ENCODE data around the gene CEP19. TPM values are rescaled to one million over a fixed set of nuclear protein-coding genes. Genes with fewer than 3 reads are reported as not detected.

The CEP19 gene
- polyA plus RNA-seq, 1 donor from 2014 or later, result 43.1 TPM

DNA sequence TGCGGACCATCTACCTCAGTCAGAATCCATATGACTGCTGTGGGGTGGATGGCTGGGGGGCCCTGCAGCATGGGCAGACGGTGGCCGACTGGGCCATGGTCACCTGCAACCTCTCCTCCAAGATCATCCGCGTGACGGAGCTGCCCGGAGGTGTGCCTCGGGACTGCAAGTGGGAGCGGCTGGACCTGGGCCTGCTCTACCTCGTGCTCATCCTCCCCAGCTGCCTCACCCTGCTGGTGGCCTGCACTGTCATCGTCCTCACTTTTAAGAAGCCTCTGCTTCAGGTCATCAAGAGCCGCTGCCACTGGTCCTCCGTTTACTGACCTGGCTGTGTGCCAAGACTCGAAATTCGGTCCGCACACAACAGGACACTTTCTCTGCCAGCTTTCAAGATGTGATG lies 50.6 kb downstream of the CEP19 start:
- H4K20me1 ChIP-seq (ENCODE audit: insufficient read depth), result no peaks in the 10 kb centered on the region
- no peak overlapping the region for H3K4me2 ChIP-seq (ENCODE audit: low read length)
- H3K4me3 ChIP-seq (ENCODE audit: low read length), result no peak overlapping the region
- H3K9ac ChIP-seq (ENCODE audit: low read length), result no peak overlapping the region
- H3K79me2 ChIP-seq (replicated peaks; ENCODE audit: insufficient read depth, low read length), result no peaks in the 10 kb centered on the region
- TF ChIP-seq, protein P1, sequence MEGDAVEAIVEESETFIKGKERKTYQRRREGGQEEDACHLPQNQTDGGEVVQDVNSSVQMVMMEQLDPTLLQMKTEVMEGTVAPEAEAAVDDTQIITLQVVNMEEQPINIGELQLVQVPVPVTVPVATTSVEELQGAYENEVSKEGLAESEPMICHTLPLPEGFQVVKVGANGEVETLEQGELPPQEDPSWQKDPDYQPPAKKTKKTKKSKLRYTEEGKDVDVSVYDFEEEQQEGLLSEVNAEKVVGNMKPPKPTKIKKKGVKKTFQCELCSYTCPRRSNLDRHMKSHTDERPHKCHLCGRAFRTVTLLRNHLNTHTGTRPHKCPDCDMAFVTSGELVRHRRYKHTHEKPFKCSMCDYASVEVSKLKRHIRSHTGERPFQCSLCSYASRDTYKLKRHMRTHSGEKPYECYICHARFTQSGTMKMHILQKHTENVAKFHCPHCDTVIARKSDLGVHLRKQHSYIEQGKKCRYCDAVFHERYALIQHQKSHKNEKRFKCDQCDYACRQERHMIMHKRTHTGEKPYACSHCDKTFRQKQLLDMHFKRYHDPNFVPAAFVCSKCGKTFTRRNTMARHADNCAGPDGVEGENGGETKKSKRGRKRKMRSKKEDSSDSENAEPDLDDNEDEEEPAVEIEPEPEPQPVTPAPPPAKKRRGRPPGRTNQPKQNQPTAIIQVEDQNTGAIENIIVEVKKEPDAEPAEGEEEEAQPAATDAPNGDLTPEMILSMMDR (IDR thresholded peaks at IDR 0.05; ENCODE audit: poor library complexity, severe bottlenecking), result no peak
- no peak for TF ChIP-seq RAD21 (conservative IDR thresholded peaks at IDR 0.05)
- no peak for TF ChIP-seq SMC3 (conservative IDR thresholded peaks at IDR 0.05; ENCODE audit: poor library complexity)
- no peak for TF ChIP-seq TAF1 (IDR thresholded peaks at IDR 0.05; ENCODE audit: low read depth)
- TF ChIP-seq EZH2 (IDR thresholded peaks at IDR 0.05; ENCODE audit: borderline replicate concordance, insufficient read depth, low read length, poor library complexity, severe bottlenecking), result no peak
- no peak for TF ChIP-seq REST (IDR thresholded peaks at IDR 0.05; ENCODE audit: borderline replicate concordance)
- TF ChIP-seq POLR2AphosphoS5 (IDR thresholded peaks at IDR 0.05), result no peak
- TF ChIP-seq MXI1 (conservative IDR thresholded peaks at IDR 0.05; ENCODE audit: poor library complexity, severe bottlenecking), result no peak
- TF ChIP-seq EP300 (conservative IDR thresholded peaks at IDR 0.05; ENCODE audit: poor library complexity, severe bottlenecking), result no peak
- H3K9me3 ChIP-seq (ENCODE audit: low read length), result no peaks in the 10 kb centered on the region
- no peaks in the 10 kb centered on the region for H3K27me3 ChIP-seq (ENCODE audit: insufficient read depth, low read depth, low read length)
- no peak overlapping the region for H3K27ac ChIP-seq (ENCODE audit: low read length)
- no peaks in the 10 kb centered on the region for H3K9me2 ChIP-seq (ENCODE audit: insufficient read depth, low read length)
- H3K36me3 ChIP-seq (ENCODE audit: insufficient read depth, low read length), result no peaks in the 10 kb centered on the region
- no peaks in the 10 kb centered on the region for H3F3A ChIP-seq (ENCODE audit: insufficient read depth, low read length, poor library complexity, severe bottlenecking)
- H2AFZ ChIP-seq (ENCODE audit: low read depth, low read length), result no peak overlapping the region

DNA sequence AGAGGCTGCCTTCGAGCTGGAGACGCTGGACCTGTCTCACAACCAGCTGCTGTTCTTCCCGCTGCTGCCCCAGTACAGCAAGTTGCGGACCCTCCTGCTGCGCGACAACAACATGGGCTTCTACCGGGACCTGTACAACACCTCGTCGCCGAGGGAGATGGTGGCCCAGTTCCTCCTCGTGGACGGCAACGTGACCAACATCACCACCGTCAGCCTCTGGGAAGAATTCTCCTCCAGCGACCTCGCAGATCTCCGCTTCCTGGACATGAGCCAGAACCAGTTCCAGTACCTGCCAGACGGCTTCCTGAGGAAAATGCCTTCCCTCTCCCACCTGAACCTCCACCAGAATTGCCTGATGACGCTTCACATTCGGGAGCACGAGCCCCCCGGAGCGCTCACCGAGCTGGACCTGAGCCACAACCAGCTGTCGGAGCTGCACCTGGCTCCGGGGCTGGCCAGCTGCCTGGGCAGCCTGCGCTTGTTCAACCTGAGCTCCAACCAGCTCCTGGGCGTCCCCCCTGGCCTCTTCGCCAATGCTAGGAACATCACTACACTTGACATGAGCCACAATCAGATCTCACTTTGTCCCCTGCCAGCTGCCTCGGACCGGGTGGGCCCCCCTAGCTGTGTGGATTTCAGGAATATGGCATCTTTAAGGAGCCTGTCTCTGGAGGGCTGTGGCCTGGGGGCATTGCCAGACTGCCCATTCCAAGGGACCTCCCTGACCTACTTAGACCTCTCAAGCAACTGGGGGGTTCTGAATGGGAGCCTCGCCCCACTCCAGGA lies 51.5 kb downstream of the CEP19 start:
- Histone ChIP-seq H3K4me2 (ENCODE audit: low read length) (no peak overlapping the region), H2AFZ (ENCODE audit: low read depth, low read length) (no peak overlapping the region), H3K9me2 (ENCODE audit: insufficient read depth, low read length) (no peaks in the 10 kb centered on the region), H3K27ac (ENCODE audit: low read length) (no peak overlapping the region), H3K36me3 (ENCODE audit: insufficient read depth, low read length) (no peaks in the 10 kb centered on the region), H3K9me3 (ENCODE audit: low read length) (no peaks in the 10 kb centered on the region), H3K79me2 (replicated peaks; ENCODE audit: insufficient read depth, low read length) (no peaks in the 10 kb centered on the region), H3K27me3 (ENCODE audit: insufficient read depth, low read depth, low read length) (no peaks in the 10 kb centered on the region), H3K9ac (ENCODE audit: low read length) (no peak overlapping the region), H4K20me1 (ENCODE audit: insufficient read depth) (no peaks in the 10 kb centered on the region), H3K4me3 (ENCODE audit: low read length) (no peak overlapping the region), H3F3A (ENCODE audit: insufficient read depth, low read length, poor library complexity, severe bottlenecking) (no peaks in the 10 kb centered on the region)
- TF ChIP-seq RAD21 (conservative IDR thresholded peaks at IDR 0.05) (no peak), POLR2AphosphoS5 (IDR thresholded peaks at IDR 0.05) (no peak), TAF1 (IDR thresholded peaks at IDR 0.05; ENCODE audit: low read depth) (no peak), MXI1 (conservative IDR thresholded peaks at IDR 0.05; ENCODE audit: poor library complexity, severe bottlenecking) (no peak), EP300 (conservative IDR thresholded peaks at IDR 0.05; ENCODE audit: poor library complexity, severe bottlenecking) (no peak), REST (IDR thresholded peaks at IDR 0.05; ENCODE audit: borderline replicate concordance) (no peak), EZH2 (IDR thresholded peaks at IDR 0.05; ENCODE audit: borderline replicate concordance, insufficient read depth, low read length, poor library complexity, severe bottlenecking) (no peak), SMC3 (conservative IDR thresholded peaks at IDR 0.05; ENCODE audit: poor library complexity) (no peak)
- TF ChIP-seq, protein P1 (IDR thresholded peaks at IDR 0.05; ENCODE audit: poor library complexity, severe bottlenecking), result no peak

Measured in neural cell (in vitro differentiated cells).